ENCODE data around the gene ENO1. TPM values are rescaled to one million over a fixed set of nuclear protein-coding genes. Genes with fewer than 3 reads are reported as not detected.
A peak's percentile ranks its signal among the peaks of the same experiment; 100 is the strongest.

ENO1 gene
- total and polyA plus RNA-seq, 2 donors from 2014 or later = 1,164 to 1,321 TPM

GRCh38 chr1:8813991-8814390 lies 64.5 kb downstream of the ENO1 start:
- no peak for DNase-seq
- H3K9me3 ChIP-seq (ENCODE audit: control insufficient read depth in 2 of 3, insufficient read depth in 1 of 3, low read length in 3 of 3) = no peaks in the 10 kb centered on the region
- H3K36me3 ChIP-seq (ENCODE audit: control insufficient read depth in 2 of 3, insufficient read depth in 3 of 3, low read length in 3 of 3) = no peaks in the 10 kb centered on the region
- intact Hi-C loops (cut with DNase I) = no loop called here
- no peak for TF ChIP-seq CTCF (IDR thresholded peaks at IDR 0.05; ENCODE audit: borderline replicate concordance, extremely low read depth, insufficient read depth)
- no peaks in the 10 kb centered on the region for H3K27me3 ChIP-seq (ENCODE audit: control insufficient read depth, insufficient read depth, low read length)
- H3K4me1 ChIP-seq (ENCODE audit: control insufficient read depth in 2 of 3, insufficient read depth in 2 of 3, low read depth in 1 of 3, low read length in 3 of 3) = peaks cover 9 to 23% (median 10%) of the 10 kb centered on the region in 3 donors
- no peak for FAIRE-seq
- no peak overlapping the region for H3K4me3 ChIP-seq (ENCODE audit: low read length in 3 of 3)
- peak overlapping the region in 1 of 3 donors; percentile 4 for H3K9ac ChIP-seq (ENCODE audit: low read length in 3 of 3)
- no peak overlapping the region for H3K27ac ChIP-seq (ENCODE audit: low read depth in 2 of 2, low read length in 2 of 2)

GRCh38 chr1:8813016-8813763 lies 65.3 kb downstream of the ENO1 start:
- FAIRE-seq (no peak), DNase-seq (no peak)
- intact Hi-C loops (cut with DNase I) = no loop called here
- no peaks in the 10 kb centered on the region for H3K27me3 ChIP-seq (ENCODE audit: control insufficient read depth, insufficient read depth, low read length)
- H3K27ac ChIP-seq (ENCODE audit: low read depth in 2 of 2, low read length in 2 of 2) = no peak overlapping the region
- H3K4me1 ChIP-seq (ENCODE audit: control insufficient read depth in 2 of 3, insufficient read depth in 2 of 3, low read depth in 1 of 3, low read length in 3 of 3) = peaks cover 6 to 19% (median 6%) of the 10 kb centered on the region in 3 donors
- no peaks in the 10 kb centered on the region for H3K36me3 ChIP-seq (ENCODE audit: control insufficient read depth in 2 of 3, insufficient read depth in 3 of 3, low read length in 3 of 3)
- H3K9me3 ChIP-seq (ENCODE audit: control insufficient read depth in 2 of 3, insufficient read depth in 1 of 3, low read length in 3 of 3) = no peaks in the 10 kb centered on the region
- no peak overlapping the region for H3K9ac ChIP-seq (ENCODE audit: low read length in 3 of 3)
- no peak overlapping the region for H3K4me3 ChIP-seq (ENCODE audit: low read length in 3 of 3)
- TF ChIP-seq CTCF (IDR thresholded peaks at IDR 0.05; ENCODE audit: borderline replicate concordance, extremely low read depth, insufficient read depth) = no peak

- H3K4me1 ChIP-seq (ENCODE audit: control insufficient read depth in 2 of 3, insufficient read depth in 2 of 3, low read depth in 1 of 3, low read length in 3 of 3) = peaks cover 6 to 19% (median 6%) of the 10 kb centered on the region in 3 donors
- FAIRE-seq (no peak), DNase-seq (no peak)
- H3K27ac ChIP-seq (ENCODE audit: low read depth in 2 of 2, low read length in 2 of 2) = no peak overlapping the region
- intact Hi-C loops (cut with DNase I) = no loop called here
- no peak overlapping the region for H3K4me3 ChIP-seq (ENCODE audit: low read length in 3 of 3)
- no peaks in the 10 kb centered on the region for H3K27me3 ChIP-seq (ENCODE audit: control insufficient read depth, insufficient read depth, low read length)
- TF ChIP-seq CTCF (IDR thresholded peaks at IDR 0.05; ENCODE audit: borderline replicate concordance, extremely low read depth, insufficient read depth) = no peak
- no peak overlapping the region for H3K9ac ChIP-seq (ENCODE audit: low read length in 3 of 3)
- no peaks in the 10 kb centered on the region for H3K36me3 ChIP-seq (ENCODE audit: control insufficient read depth in 2 of 3, insufficient read depth in 3 of 3, low read length in 3 of 3)
- no peaks in the 10 kb centered on the region for H3K9me3 ChIP-seq (ENCODE audit: control insufficient read depth in 2 of 3, insufficient read depth in 1 of 3, low read length in 3 of 3)
Measured at GRCh38 chr1:8812081-8812480, 66.4 kb downstream of the ENO1 start.

Small RNA genes lying within 50 kb of the gene (microRNA-seq; reads per million reads assigned to microRNA genes)
- not detected for gene MIR6728

Other genes starting within 250 kb of the ENO1 start
- 176 TPM for gene RERE, start 61.0 kb downstream of the ENO1 start, total RNA-seq
- 37.2 TPM for gene RERE, start 61.0 kb downstream of the ENO1 start, polyA plus RNA-seq (ENCODE audit: insufficient read depth, low read depth, low replicate concordance)
- not detected for gene CA6, start 67.2 kb upstream of the ENO1 start, total RNA-seq
- not detected for gene CA6, start 67.2 kb upstream of the ENO1 start, polyA plus RNA-seq (ENCODE audit: insufficient read depth, low read depth, low replicate concordance)
- not detected for gene SLC2A7, start 147.7 kb upstream of the ENO1 start, total RNA-seq
- not detected for gene SLC2A7, start 147.7 kb upstream of the ENO1 start, polyA plus RNA-seq (ENCODE audit: insufficient read depth, low read depth, low replicate concordance)
- gene SLC2A5, start 190.9 kb upstream of the ENO1 start, total RNA-seq = 6.4 TPM
- 9.0 TPM for gene SLC2A5, start 190.9 kb upstream of the ENO1 start, polyA plus RNA-seq (ENCODE audit: insufficient read depth, low read depth, low replicate concordance)

Measured in kidney (tissue), 14 donors.